SK-N-SH treated with all-trans-retinoic acid at 6 μM for 48 hours (cell line): ENCODE results near the gene ENTHD1.

Experiments
- ATAC-seq: fragments of 200-7000 bp; cut with Tn5 transposase; 3 replicates; pipeline ENCODE4 v1.9.1; 2020; ENCODE audit warnings: mild to moderate bottlenecking, moderate library complexity
- ARNTL ChIP-seq: fragments of 450-650 bp; formaldehyde crosslinking; IDR thresholded peaks from 2 replicates; pipeline ENCODE4 v1.5.0; 2020; ENCODE audit warnings: low read depth, mild to moderate bottlenecking, moderate library complexity, borderline replicate concordance
- BACH2 ChIP-seq: fragments of 250-450 bp; sonication (Bioruptor Pico); IDR thresholded peaks from 2 replicates; pipeline ENCODE4 v1.9.0; 2021; ENCODE audit warnings: mild to moderate bottlenecking, borderline replicate concordance
- CSDC2 ChIP-seq: fragments of 250-450 bp; sonication (Bioruptor Pico); IDR thresholded peaks from 2 replicates; pipeline ENCODE4 v1.5.0; 2020; ENCODE audit warnings: mild to moderate bottlenecking, moderate library complexity
- CSRNP3 ChIP-seq: fragments of 250-450 bp; sonication (Bioruptor Pico); IDR thresholded peaks from 2 replicates; pipeline ENCODE4 v1.5.1; 2021; ENCODE audit warnings: mild to moderate bottlenecking, moderate library complexity
- ESRRG ChIP-seq: fragments of 250-450 bp; sonication (Bioruptor Pico); IDR thresholded peaks from 2 replicates; pipeline ENCODE4 v1.6.1; 2021; ENCODE audit warnings: mild to moderate bottlenecking
- GLIS3 ChIP-seq: fragments of 250-450 bp; sonication (Bioruptor Pico); IDR thresholded peaks from 2 replicates; pipeline ENCODE4 v1.5.0; 2020; ENCODE audit warnings: mild to moderate bottlenecking, moderate library complexity
- ISL1 ChIP-seq: fragments of 250-450 bp; sonication (Bioruptor Pico); IDR thresholded peaks from 2 replicates; pipeline ENCODE4 v2.1.2; 2022; ENCODE audit warnings: mild to moderate bottlenecking, moderate library complexity
- OSR1 ChIP-seq: fragments of 250-450 bp; sonication (Bioruptor Pico); IDR thresholded peaks from 2 replicates; pipeline ENCODE4 v1.8.0; 2022; ENCODE audit warnings: moderate library complexity, mild to moderate bottlenecking, inconsistent platforms
- PPARA ChIP-seq: fragments of 250-450 bp; sonication (Bioruptor Pico); IDR thresholded peaks from 2 replicates; pipeline ENCODE4 v1.5.0; 2020; ENCODE audit warnings: mild to moderate bottlenecking, borderline replicate concordance
- RARB ChIP-seq: fragments of 250-450 bp; sonication (Bioruptor Pico); IDR thresholded peaks from 2 replicates; pipeline ENCODE4 v1.8.0; 2021; ENCODE audit warnings: mild to moderate bottlenecking, moderate library complexity
- SNAI2 ChIP-seq: fragments of 250-450 bp; sonication (Bioruptor Pico); IDR thresholded peaks from 2 replicates; pipeline ENCODE4 v1.5.0; 2020; ENCODE audit warnings: mild to moderate bottlenecking, moderate library complexity
- TCF4 ChIP-seq: fragments of 250-450 bp; sonication (Bioruptor Pico); IDR thresholded peaks from 2 replicates; pipeline ENCODE4 v1.8.0; 2021; ENCODE audit warnings: mild to moderate bottlenecking, moderate library complexity, borderline replicate concordance
- ZC3H10 ChIP-seq: fragments of 250-450 bp; sonication (Bioruptor Pico); IDR thresholded peaks from 2 replicates; pipeline ENCODE4 v1.5.1; 2021; ENCODE audit warnings: mild to moderate bottlenecking, moderate library complexity
- ZFP3 ChIP-seq: fragments of 250-450 bp; sonication (Bioruptor Pico); IDR thresholded peaks from 2 replicates; pipeline ENCODE4 v1.5.0; 2020; ENCODE audit warnings: mild to moderate bottlenecking, moderate library complexity
- ZFP30 ChIP-seq: fragments of 450-650 bp; formaldehyde crosslinking; IDR thresholded peaks from 2 replicates; pipeline ENCODE4 v1.5.0; 2022; ENCODE audit warnings: mild to moderate bottlenecking, moderate library complexity
- ZNF70 ChIP-seq: fragments of 450-650 bp; formaldehyde crosslinking; IDR thresholded peaks from 2 replicates; pipeline ENCODE4 v1.5.0; 2020; ENCODE audit warnings: mild to moderate bottlenecking, moderate library complexity
- ZNF8 ChIP-seq: fragments of 450-650 bp; formaldehyde crosslinking; IDR thresholded peaks from 2 replicates; pipeline ENCODE4 v1.5.0; 2020; ENCODE audit warnings: mild to moderate bottlenecking, moderate library complexity
- TF ChIP-seq, protein P1 (sequence below): fragments of 250-450 bp; sonication (Bioruptor Pico); IDR thresholded peaks from 2 replicates; pipeline ENCODE4 v1.5.1; 2020; ENCODE audit warnings: low read depth, mild to moderate bottlenecking, moderate library complexity
- TF ChIP-seq, protein P2 (sequence below): fragments of 250-450 bp; sonication (Bioruptor Pico); IDR thresholded peaks from 2 replicates; pipeline ENCODE4 v1.8.0; 2020; ENCODE audit warnings: mild to moderate bottlenecking, moderate library complexity, borderline replicate concordance
- TF ChIP-seq, protein P3 (sequence below): fragments of 250-450 bp; sonication (Bioruptor Pico); IDR thresholded peaks from 2 replicates; pipeline ENCODE4 v1.5.0; 2020; ENCODE audit warnings: mild to moderate bottlenecking, moderate library complexity

ENTHD1 gene

GRCh38 chr22:39703928-39704639 lies 189.5 kb downstream of the ENTHD1 start:
- no peak for TF ChIP-seq ISL1 (CRISPR knock-in tag)
- TF ChIP-seq ZNF70 (CRISPR knock-in tag), result no peak
- TF ChIP-seq ESRRG (CRISPR knock-in tag), result no peak
- no peak for ATAC-seq

GRCh38 chr22:39703091-39703490 lies 190.5 kb downstream of the ENTHD1 start:
- TF ChIP-seq GLIS3 (no peak), ZFP3 (CRISPR knock-in tag) (no peak), TCF4 (CRISPR knock-in tag) (no peak), ISL1 (CRISPR knock-in tag) (no peak), PPARA (CRISPR knock-in tag) (no peak), ZFP30 (CRISPR knock-in tag) (no peak), ARNTL (CRISPR knock-in tag) (no peak), ZNF8 (CRISPR knock-in tag) (no peak), SNAI2 (no peak), CSDC2 (no peak), OSR1 (CRISPR knock-in tag) (no peak)
- TF ChIP-seq, protein P1, sequence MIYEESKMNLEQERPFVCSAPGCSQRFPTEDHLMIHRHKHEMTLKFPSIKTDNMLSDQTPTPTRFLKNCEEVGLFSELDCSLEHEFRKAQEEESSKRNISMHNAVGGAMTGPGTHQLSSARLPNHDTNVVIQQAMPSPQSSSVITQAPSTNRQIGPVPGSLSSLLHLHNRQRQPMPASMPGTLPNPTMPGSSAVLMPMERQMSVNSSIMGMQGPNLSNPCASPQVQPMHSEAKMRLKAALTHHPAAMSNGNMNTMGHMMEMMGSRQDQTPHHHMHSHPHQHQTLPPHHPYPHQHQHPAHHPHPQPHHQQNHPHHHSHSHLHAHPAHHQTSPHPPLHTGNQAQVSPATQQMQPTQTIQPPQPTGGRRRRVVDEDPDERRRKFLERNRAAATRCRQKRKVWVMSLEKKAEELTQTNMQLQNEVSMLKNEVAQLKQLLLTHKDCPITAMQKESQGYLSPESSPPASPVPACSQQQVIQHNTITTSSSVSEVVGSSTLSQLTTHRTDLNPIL (CRISPR knock-in tag), result no peak
- ATAC-seq, result no peak

DNA sequence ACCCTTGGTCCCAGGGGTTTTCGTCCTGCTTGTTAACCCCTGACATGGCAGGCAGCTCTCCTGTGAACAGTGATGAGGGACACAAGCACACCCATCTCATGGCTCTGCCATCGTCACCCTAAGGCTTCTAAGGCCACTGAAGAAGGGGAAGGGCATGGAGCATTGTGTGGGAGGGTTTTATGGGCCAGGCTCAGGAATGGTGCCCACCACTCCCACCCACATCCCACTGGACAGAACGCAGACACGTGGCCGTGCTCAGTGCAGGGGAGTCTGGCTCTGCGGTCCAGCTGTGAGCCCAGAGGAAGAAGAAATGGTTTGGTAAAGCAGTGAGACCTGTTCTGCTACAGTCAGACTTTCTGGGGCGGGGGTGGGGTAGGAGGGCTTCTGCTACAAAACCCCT lies 193.0 kb downstream of the ENTHD1 start:
- no peak for TF ChIP-seq ZFP3 (CRISPR knock-in tag)
- TF ChIP-seq, protein P1 (CRISPR knock-in tag), result no peak
- TF ChIP-seq TCF4 (CRISPR knock-in tag), result no peak
- no peak for TF ChIP-seq ARNTL (CRISPR knock-in tag)
- TF ChIP-seq ESRRG (CRISPR knock-in tag), result no peak
- TF ChIP-seq ZNF70 (CRISPR knock-in tag), result no peak
- no peak for TF ChIP-seq ZFP30 (CRISPR knock-in tag)
- no peak for TF ChIP-seq ZNF8 (CRISPR knock-in tag)
- TF ChIP-seq GLIS3, result no peak
- TF ChIP-seq SNAI2, result no peak
- no peak for TF ChIP-seq ZC3H10 (CRISPR knock-in tag)
- TF ChIP-seq, protein P2, sequence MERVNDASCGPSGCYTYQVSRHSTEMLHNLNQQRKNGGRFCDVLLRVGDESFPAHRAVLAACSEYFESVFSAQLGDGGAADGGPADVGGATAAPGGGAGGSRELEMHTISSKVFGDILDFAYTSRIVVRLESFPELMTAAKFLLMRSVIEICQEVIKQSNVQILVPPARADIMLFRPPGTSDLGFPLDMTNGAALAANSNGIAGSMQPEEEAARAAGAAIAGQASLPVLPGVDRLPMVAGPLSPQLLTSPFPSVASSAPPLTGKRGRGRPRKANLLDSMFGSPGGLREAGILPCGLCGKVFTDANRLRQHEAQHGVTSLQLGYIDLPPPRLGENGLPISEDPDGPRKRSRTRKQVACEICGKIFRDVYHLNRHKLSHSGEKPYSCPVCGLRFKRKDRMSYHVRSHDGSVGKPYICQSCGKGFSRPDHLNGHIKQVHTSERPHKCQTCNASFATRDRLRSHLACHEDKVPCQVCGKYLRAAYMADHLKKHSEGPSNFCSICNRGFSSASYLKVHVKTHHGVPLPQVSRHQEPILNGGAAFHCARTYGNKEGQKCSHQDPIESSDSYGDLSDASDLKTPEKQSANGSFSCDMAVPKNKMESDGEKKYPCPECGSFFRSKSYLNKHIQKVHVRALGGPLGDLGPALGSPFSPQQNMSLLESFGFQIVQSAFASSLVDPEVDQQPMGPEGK (CRISPR knock-in tag), result no peak
- TF ChIP-seq, protein P3, sequence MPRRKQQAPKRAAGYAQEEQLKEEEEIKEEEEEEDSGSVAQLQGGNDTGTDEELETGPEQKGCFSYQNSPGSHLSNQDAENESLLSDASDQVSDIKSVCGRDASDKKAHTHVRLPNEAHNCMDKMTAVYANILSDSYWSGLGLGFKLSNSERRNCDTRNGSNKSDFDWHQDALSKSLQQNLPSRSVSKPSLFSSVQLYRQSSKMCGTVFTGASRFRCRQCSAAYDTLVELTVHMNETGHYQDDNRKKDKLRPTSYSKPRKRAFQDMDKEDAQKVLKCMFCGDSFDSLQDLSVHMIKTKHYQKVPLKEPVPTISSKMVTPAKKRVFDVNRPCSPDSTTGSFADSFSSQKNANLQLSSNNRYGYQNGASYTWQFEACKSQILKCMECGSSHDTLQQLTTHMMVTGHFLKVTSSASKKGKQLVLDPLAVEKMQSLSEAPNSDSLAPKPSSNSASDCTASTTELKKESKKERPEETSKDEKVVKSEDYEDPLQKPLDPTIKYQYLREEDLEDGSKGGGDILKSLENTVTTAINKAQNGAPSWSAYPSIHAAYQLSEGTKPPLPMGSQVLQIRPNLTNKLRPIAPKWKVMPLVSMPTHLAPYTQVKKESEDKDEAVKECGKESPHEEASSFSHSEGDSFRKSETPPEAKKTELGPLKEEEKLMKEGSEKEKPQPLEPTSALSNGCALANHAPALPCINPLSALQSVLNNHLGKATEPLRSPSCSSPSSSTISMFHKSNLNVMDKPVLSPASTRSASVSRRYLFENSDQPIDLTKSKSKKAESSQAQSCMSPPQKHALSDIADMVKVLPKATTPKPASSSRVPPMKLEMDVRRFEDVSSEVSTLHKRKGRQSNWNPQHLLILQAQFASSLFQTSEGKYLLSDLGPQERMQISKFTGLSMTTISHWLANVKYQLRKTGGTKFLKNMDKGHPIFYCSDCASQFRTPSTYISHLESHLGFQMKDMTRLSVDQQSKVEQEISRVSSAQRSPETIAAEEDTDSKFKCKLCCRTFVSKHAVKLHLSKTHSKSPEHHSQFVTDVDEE, result no peak
- no peak for TF ChIP-seq RARB (CRISPR knock-in tag)
- no peak for TF ChIP-seq CSRNP3
- no peak for TF ChIP-seq ISL1 (CRISPR knock-in tag)
- TF ChIP-seq BACH2 (CRISPR knock-in tag), result no peak
- no peak for TF ChIP-seq OSR1 (CRISPR knock-in tag)
- TF ChIP-seq, all 23 proteins: peak for 0
- ATAC-seq, result no peak
